Measurements from ENCODE around the gene RPAP3. TPM values are rescaled to one million over a fixed set of nuclear protein-coding genes. Genes with fewer than 3 reads are reported as not detected.

RPAP3 gene
- polyA plus RNA-seq, 1 donor from 2014 or later, result 39.7 TPM

- Histone ChIP-seq H3K4me3 (ENCODE audit: low read length) (no peak overlapping the region), H3K27ac (ENCODE audit: low read length) (no peak overlapping the region), H3F3A (ENCODE audit: insufficient read depth, low read length, poor library complexity, severe bottlenecking) (no peaks in the 10 kb centered on the region), H3K9ac (ENCODE audit: low read length) (no peak overlapping the region), H3K27me3 (ENCODE audit: insufficient read depth, low read depth, low read length) (no peaks in the 10 kb centered on the region), H3K79me2 (replicated peaks; ENCODE audit: insufficient read depth, low read length) (peaks cover 9% of the 10 kb centered on the region), H3K36me3 (ENCODE audit: insufficient read depth, low read length) (no peaks in the 10 kb centered on the region), H3K9me3 (ENCODE audit: low read length) (no peaks in the 10 kb centered on the region), H3K4me2 (ENCODE audit: low read length) (no peak overlapping the region), H3K9me2 (ENCODE audit: insufficient read depth, low read length) (no peaks in the 10 kb centered on the region), H4K20me1 (ENCODE audit: insufficient read depth) (no peaks in the 10 kb centered on the region), H2AFZ (ENCODE audit: low read depth, low read length) (no peak overlapping the region)
- TF ChIP-seq RAD21 (conservative IDR thresholded peaks at IDR 0.05) (no peak), TAF1 (IDR thresholded peaks at IDR 0.05; ENCODE audit: low read depth) (no peak), MXI1 (conservative IDR thresholded peaks at IDR 0.05; ENCODE audit: poor library complexity, severe bottlenecking) (no peak), EZH2 (IDR thresholded peaks at IDR 0.05; ENCODE audit: borderline replicate concordance, insufficient read depth, low read length, poor library complexity, severe bottlenecking) (no peak), EP300 (conservative IDR thresholded peaks at IDR 0.05; ENCODE audit: poor library complexity, severe bottlenecking) (no peak), SMC3 (conservative IDR thresholded peaks at IDR 0.05; ENCODE audit: poor library complexity) (no peak), CTCF (IDR thresholded peaks at IDR 0.05; ENCODE audit: poor library complexity, severe bottlenecking) (no peak), POLR2AphosphoS5 (IDR thresholded peaks at IDR 0.05) (no peak), REST (IDR thresholded peaks at IDR 0.05; ENCODE audit: borderline replicate concordance) (no peak)
Observed at GRCh38 chr12:47709237-47709636, 3.4 kb upstream of the RPAP3 start.

- Histone ChIP-seq H3K79me2 (replicated peaks; ENCODE audit: insufficient read depth, low read length) (peaks cover 9% of the 10 kb centered on the region), H3K9me2 (ENCODE audit: insufficient read depth, low read length) (no peaks in the 10 kb centered on the region), H3K27me3 (ENCODE audit: insufficient read depth, low read depth, low read length) (no peaks in the 10 kb centered on the region), H3K27ac (ENCODE audit: low read length) (no peak overlapping the region), H3K9me3 (ENCODE audit: low read length) (no peaks in the 10 kb centered on the region), H4K20me1 (ENCODE audit: insufficient read depth) (no peaks in the 10 kb centered on the region), H3F3A (ENCODE audit: insufficient read depth, low read length, poor library complexity, severe bottlenecking) (no peaks in the 10 kb centered on the region), H3K9ac (ENCODE audit: low read length) (no peak overlapping the region), H3K36me3 (ENCODE audit: insufficient read depth, low read length) (no peaks in the 10 kb centered on the region), H2AFZ (ENCODE audit: low read depth, low read length) (no peak overlapping the region), H3K4me2 (ENCODE audit: low read length) (no peak overlapping the region), H3K4me3 (ENCODE audit: low read length) (no peak overlapping the region)
- TF ChIP-seq CTCF (IDR thresholded peaks at IDR 0.05; ENCODE audit: poor library complexity, severe bottlenecking), result no peak
Observed at GRCh38 chr12:47707905-47708543, 2.2 kb upstream of the RPAP3 start.
